K562 (cell line): ENCODE measurements around the gene DDX46. TPM values are rescaled to one million over a fixed set of nuclear protein-coding genes. Genes with fewer than 3 reads are reported as not detected.

Experiments used
- CBX3 ChIP-seq, 2 experiments: IDR thresholded peaks; 1 replicate in 1 of 2; 2 replicates in 1 of 2; pipeline ENCODE4 v1.6.1; 2012; ENCODE audit warnings: inconsistent platforms in 2 of 2, low read length in 2 of 2, borderline replicate concordance in 1 of 2, control low read depth in 1 of 2
- POLR2G ChIP-seq: fragments of 200-400 bp; formaldehyde crosslinking; IDR thresholded peaks from 2 replicates; pipeline ENCODE4 v1.6.1; 2017; ENCODE audit warnings: low read depth, mild to moderate bottlenecking, antibody characterized with exemption, low read length, moderate library complexity
- RBBP5 ChIP-seq: fragments of 200-600 bp; sonication (generic); IDR thresholded peaks from 2 replicates; pipeline ENCODE4 v1.6.1; 2012; ENCODE audit warnings: borderline replicate concordance, mild to moderate bottlenecking, low read length, control low read depth, inconsistent platforms; ENCODE audit not compliant: insufficient read depth, poor library complexity, severe bottlenecking
- SIN3A ChIP-seq, 2 experiments: fragments of 150-350 bp in 1 of 2; IDR thresholded peaks; 2 replicates each; pipeline ENCODE4 v1.6.1; 2011 to 2016; ENCODE audit warnings: borderline replicate concordance in 2 of 2, low read depth in 2 of 2, low read length in 2 of 2, mild to moderate bottlenecking in 2 of 2, moderate library complexity in 2 of 2; ENCODE audit not compliant: control insufficient read depth in 1 of 2
- ZNF274 ChIP-seq: IDR thresholded peaks from 2 replicates; pipeline ENCODE4 v1.6.1; 2011; ENCODE audit warnings: low read depth, mild to moderate bottlenecking, low read length, moderate library complexity, borderline replicate concordance
- ZNF551 ChIP-seq: fragments of 250-450 bp; sonication (Bioruptor Pico); IDR thresholded peaks from 2 replicates; pipeline ENCODE4 v1.5.0; 2021; ENCODE audit warnings: mild to moderate bottlenecking, moderate library complexity
- ZNF778 ChIP-seq: fragments of 450-650 bp; formaldehyde crosslinking; IDR thresholded peaks from 2 replicates; pipeline ENCODE4 v1.4.0; 2020; ENCODE audit warnings: mild to moderate bottlenecking, moderate library complexity
- polyA plus RNA-seq, 8 experiments: library from polyadenylated mRNA; depleted of rRNA in 4 of 8; stranded (reverse) in 5 of 8; unstranded in 3 of 8; fragments of >200 nt; fragmentation: Nextera tagmentation in 2 of 8; fragmentation: Illumina TruSeq in 1 of 8; extraction: Ambion mirVana in 2 of 8; extraction: Trizol in 1 of 8; gene quantifications; 2 replicates each; pipeline versions ENCODE4 v1.2.1 to v1.2.3, GENCODE V29; 2011 to 2014; ENCODE audit warnings: inconsistent platforms in 1 of 8, missing spikeins in 1 of 8
- total RNA-seq, 7 experiments: library from RNA; depleted of rRNA in 6 of 7; stranded (reverse); fragments of >200 nt in 6 of 7; fragmentation: Illumina TruSeq in 2 of 7; extraction: Trizol in 2 of 7; gene quantifications; 2 replicates each; pipeline versions ENCODE4 v1.2.1 to v1.2.3, GENCODE V29; 2011 to 2021; ENCODE audit warnings: low replicate concordance in 1 of 7
- TF ChIP-seq, protein P1 (sequence below): sonication (generic); formaldehyde crosslinking; IDR thresholded peaks from 2 replicates; pipeline ENCODE4 v1.8.1; 2023; ENCODE audit warnings: mild to moderate bottlenecking, missing genetic modification reagents
- TF ChIP-seq, protein P2 (sequence below): fragments of 450-650 bp; IDR thresholded peaks from 2 replicates; pipeline ENCODE4 v1.6.1; 2017; ENCODE audit warnings: antibody characterized with exemption, mild to moderate bottlenecking

The DDX46 gene
- total and polyA plus RNA-seq, 9 of the 15 experiments (the other 6 are each of a cell fraction or from before 2014, with no cell fraction given): 26.2 to 99.0 (median 76.4) TPM

DNA sequence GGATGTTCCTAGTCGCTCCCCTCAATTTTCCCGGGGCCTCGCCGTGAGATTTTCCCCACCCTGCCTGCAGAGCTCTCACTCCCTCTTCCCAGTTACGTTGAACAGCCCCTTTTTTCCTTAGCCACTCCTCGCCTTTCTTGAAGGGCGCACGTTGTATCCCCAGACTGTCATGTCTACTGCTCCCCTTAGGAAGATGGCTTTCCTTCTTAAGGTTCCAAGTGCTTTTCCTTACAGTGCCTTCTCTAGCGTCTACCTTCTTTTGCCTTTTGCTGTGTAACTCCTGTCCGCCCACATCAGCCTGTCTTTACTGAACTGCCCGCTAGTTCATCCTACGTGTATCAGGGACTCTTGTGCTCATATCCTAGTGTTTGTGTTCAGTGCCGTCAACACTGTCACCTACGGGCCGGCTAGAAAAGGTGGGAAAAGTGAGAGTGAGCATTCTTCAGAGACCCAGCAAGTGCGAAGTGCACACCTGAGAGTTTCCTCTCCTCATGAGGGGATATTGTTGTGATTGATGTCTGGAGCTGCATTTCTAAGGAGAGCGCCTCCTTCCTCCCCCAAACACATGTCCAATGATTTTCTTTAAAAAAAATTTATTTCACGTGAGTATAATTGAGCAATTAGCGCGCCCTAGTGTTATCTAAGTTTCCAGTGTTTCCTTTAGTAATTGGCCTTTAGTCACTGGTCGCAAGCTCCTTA lies 19.5 kb upstream of the DDX46 start (continued):
- no peak for TF ChIP-seq ZNF778
- TF ChIP-seq POLR2G: no peak
- TF ChIP-seq SIN3A (IDR thresholded peaks at IDR 0.05; ENCODE audit: borderline replicate concordance in 2 of 2, control insufficient read depth in 1 of 2, low read depth in 2 of 2, low read length in 2 of 2): no peak; a peak in 1 of 4 replicates
- TF ChIP-seq, protein P1, sequence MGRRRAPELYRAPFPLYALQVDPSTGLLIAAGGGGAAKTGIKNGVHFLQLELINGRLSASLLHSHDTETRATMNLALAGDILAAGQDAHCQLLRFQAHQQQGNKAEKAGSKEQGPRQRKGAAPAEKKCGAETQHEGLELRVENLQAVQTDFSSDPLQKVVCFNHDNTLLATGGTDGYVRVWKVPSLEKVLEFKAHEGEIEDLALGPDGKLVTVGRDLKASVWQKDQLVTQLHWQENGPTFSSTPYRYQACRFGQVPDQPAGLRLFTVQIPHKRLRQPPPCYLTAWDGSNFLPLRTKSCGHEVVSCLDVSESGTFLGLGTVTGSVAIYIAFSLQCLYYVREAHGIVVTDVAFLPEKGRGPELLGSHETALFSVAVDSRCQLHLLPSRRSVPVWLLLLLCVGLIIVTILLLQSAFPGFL (CRISPR knock-in tag): no peak
- no peak for TF ChIP-seq RBBP5
- TF ChIP-seq ZNF274: no peak
- TF ChIP-seq, protein P2, sequence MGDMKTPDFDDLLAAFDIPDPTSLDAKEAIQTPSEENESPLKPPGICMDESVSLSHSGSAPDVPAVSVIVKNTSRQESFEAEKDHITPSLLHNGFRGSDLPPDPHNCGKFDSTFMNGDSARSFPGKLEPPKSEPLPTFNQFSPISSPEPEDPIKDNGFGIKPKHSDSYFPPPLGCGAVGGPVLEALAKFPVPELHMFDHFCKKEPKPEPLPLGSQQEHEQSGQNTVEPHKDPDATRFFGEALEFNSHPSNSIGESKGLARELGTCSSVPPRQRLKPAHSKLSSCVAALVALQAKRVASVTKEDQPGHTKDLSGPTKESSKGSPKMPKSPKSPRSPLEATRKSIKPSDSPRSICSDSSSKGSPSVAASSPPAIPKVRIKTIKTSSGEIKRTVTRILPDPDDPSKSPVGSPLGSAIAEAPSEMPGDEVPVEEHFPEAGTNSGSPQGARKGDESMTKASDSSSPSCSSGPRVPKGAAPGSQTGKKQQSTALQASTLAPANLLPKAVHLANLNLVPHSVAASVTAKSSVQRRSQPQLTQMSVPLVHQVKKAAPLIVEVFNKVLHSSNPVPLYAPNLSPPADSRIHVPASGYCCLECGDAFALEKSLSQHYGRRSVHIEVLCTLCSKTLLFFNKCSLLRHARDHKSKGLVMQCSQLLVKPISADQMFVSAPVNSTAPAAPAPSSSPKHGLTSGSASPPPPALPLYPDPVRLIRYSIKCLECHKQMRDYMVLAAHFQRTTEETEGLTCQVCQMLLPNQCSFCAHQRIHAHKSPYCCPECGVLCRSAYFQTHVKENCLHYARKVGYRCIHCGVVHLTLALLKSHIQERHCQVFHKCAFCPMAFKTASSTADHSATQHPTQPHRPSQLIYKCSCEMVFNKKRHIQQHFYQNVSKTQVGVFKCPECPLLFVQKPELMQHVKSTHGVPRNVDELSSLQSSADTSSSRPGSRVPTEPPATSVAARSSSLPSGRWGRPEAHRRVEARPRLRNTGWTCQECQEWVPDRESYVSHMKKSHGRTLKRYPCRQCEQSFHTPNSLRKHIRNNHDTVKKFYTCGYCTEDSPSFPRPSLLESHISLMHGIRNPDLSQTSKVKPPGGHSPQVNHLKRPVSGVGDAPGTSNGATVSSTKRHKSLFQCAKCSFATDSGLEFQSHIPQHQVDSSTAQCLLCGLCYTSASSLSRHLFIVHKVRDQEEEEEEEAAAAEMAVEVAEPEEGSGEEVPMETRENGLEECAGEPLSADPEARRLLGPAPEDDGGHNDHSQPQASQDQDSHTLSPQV: no peak
- no peak for TF ChIP-seq CBX3 (IDR thresholded peaks at IDR 0.05; ENCODE audit: borderline replicate concordance in 1 of 2, low read length in 2 of 2)
- TF ChIP-seq ZNF551 (CRISPR knock-in tag): no peak
